Measurements from ENCODE around the gene SPRR1A.

SPRR1A gene

DNA sequence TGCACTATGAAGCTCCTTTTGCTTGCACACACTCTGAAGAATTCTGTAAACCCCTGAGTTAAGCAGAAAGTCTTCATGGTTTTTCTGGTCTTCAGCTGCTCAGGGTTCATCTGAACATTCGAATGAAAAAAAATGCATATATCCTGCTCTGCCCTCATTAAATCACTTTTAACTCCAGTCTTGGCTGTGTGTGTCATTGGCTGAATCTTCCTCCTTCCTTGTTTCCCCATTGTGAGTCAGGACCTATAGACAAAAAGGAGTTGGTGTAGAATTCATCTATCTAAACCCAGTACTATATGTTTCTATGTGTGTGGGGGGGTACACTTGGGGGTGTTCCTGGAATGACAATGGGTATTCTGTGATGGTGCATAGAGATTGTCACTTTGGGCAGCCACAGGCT, 40.5 kb downstream of the SPRR1A start:
- H3K27me3 Mint-ChIP-seq (ENCODE audit: low read depth), result no peaks in the 10 kb centered on the region

DNA sequence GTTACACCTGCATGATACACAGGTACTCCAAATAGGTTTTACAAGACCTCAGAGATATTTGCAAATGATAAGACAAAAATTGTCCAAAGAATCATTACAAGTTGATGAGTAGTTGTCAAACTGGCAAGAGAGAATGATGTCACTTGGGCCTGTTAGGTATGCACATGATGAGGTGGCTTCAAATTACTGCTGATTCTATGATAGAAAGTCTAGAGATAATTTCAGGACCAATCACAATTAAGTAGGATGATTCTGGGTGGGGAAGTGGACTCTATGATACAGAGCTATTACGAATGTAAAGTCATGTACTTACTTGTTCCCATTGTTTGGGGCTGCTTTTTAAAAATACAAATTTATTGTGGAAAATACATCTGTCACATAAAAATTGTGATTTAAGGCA, 41.9 kb downstream of the SPRR1A start:
- Mint-ChIP-seq H3K4me3 (no peak overlapping the region), H3K36me3 (ENCODE audit: low read depth) (no peaks in the 10 kb centered on the region), H3K27me3 (ENCODE audit: low read depth) (peaks cover 5% of the 10 kb centered on the region), H3K27ac (no peak overlapping the region), H3K4me1 (no peaks in the 10 kb centered on the region), H3K9me3 (no peaks in the 10 kb centered on the region)
- TF ChIP-seq CTCF (IDR thresholded peaks at IDR 0.05; ENCODE audit: unreplicated experiment in 3 of 3), result no peak

More for the DNA sequence above, 40.5 kb downstream of the SPRR1A start:
- Mint-ChIP-seq H3K4me1 (no peaks in the 10 kb centered on the region), H3K27ac (no peak overlapping the region), H3K4me3 (no peak overlapping the region), H3K36me3 (ENCODE audit: low read depth) (no peaks in the 10 kb centered on the region), H3K9me3 (no peaks in the 10 kb centered on the region)
- TF ChIP-seq CTCF (IDR thresholded peaks at IDR 0.05; ENCODE audit: unreplicated experiment in 3 of 3), result no peak

GRCh38 chr1:153028766-153029165, 44.9 kb downstream of the SPRR1A start:
- no peak for TF ChIP-seq CTCF (IDR thresholded peaks at IDR 0.05; ENCODE audit: unreplicated experiment in 3 of 3)
- no peaks in the 10 kb centered on the region for H3K4me1 Mint-ChIP-seq
- H3K27ac Mint-ChIP-seq, result no peak overlapping the region
- H3K36me3 Mint-ChIP-seq (ENCODE audit: low read depth), result no peaks in the 10 kb centered on the region
- H3K4me3 Mint-ChIP-seq, result no peak overlapping the region
- H3K27me3 Mint-ChIP-seq (ENCODE audit: low read depth), result peaks cover 9% of the 10 kb centered on the region
- no peaks in the 10 kb centered on the region for H3K9me3 Mint-ChIP-seq

DNA sequence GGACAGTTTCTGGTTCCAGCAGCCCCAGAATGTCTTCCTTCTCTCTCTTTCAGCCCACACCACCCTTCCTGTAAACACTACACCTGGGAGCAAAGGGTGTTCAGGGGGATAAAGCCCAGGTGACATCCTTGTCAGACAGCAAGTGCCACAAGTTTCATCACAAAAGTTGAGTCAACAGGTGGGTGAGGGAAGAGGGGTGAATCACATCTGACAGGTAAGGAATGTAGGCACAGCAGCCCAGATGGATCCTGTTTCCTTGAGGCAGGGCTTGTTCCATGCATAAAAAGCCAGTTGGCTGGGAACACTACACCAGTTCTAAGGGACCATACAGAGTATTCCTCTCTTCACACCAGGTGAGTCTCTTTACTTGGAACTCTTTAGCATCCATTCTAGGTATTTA, 47.0 kb downstream of the SPRR1A start, which contains the start of gene SPRR1B:
Gene SPRR1B, plus strand, starts transcription at position 309 of the 400 bp plus-strand sequence. CDS start 1,143 bp downstream, outside the sequence.
- no peaks in the 10 kb centered on the region for H3K9me3 Mint-ChIP-seq
- H3K27me3 Mint-ChIP-seq (ENCODE audit: low read depth), result peaks cover 9% of the 10 kb centered on the region
- H3K36me3 Mint-ChIP-seq (ENCODE audit: low read depth), result no peaks in the 10 kb centered on the region
- H3K27ac Mint-ChIP-seq, result no peak within 1 kb of the TSS
- TF ChIP-seq CTCF (IDR thresholded peaks at IDR 0.05; ENCODE audit: unreplicated experiment in 3 of 3), result no peak
- H3K4me3 Mint-ChIP-seq, result no peak within 1 kb of the TSS
- no peaks in the 10 kb centered on the region for H3K4me1 Mint-ChIP-seq

GRCh38 chr1:153032073-153032472, 48.2 kb downstream of the SPRR1A start:
- no peak for TF ChIP-seq CTCF (IDR thresholded peaks at IDR 0.05; ENCODE audit: unreplicated experiment in 3 of 3)
- Mint-ChIP-seq H3K27ac (no peak overlapping the region), H3K27me3 (ENCODE audit: low read depth) (peaks cover 9% of the 10 kb centered on the region), H3K4me1 (no peaks in the 10 kb centered on the region), H3K9me3 (no peaks in the 10 kb centered on the region), H3K4me3 (no peak overlapping the region), H3K36me3 (ENCODE audit: low read depth) (no peaks in the 10 kb centered on the region)

- H3K4me1 Mint-ChIP-seq, result no peaks in the 10 kb centered on the region
Measured at GRCh38 chr1:153032677-153033308, 48.9 kb downstream of the SPRR1A start.

More at GRCh38 chr1:153032677-153033308, 48.9 kb downstream of the SPRR1A start:
- no peak overlapping the region for H3K27ac Mint-ChIP-seq
- peaks cover 9% of the 10 kb centered on the region for H3K27me3 Mint-ChIP-seq (ENCODE audit: low read depth)
- no peaks in the 10 kb centered on the region for H3K9me3 Mint-ChIP-seq
- H3K4me3 Mint-ChIP-seq, result no peak overlapping the region
- TF ChIP-seq CTCF (IDR thresholded peaks at IDR 0.05; ENCODE audit: unreplicated experiment in 3 of 3), result no peak
- H3K36me3 Mint-ChIP-seq (ENCODE audit: low read depth), result no peaks in the 10 kb centered on the region

Measured in nephron (organoid).